GM12872 (cell line): Measurements from ENCODE around the gene REEP6.

ENCODE experiments used
- CTCF ChIP-seq: IDR thresholded peaks from 3 replicates; pipeline ENCODE4 v1.5.1; 2011; ENCODE audit warnings: low read depth, mild to moderate bottlenecking, low read length, moderate library complexity; ENCODE audit not compliant: insufficient read depth

REEP6 gene

GRCh38 chr19:1492474-1493006 lies 1.6 kb downstream of the REEP6 start:
- no peak for TF ChIP-seq CTCF

DNA sequence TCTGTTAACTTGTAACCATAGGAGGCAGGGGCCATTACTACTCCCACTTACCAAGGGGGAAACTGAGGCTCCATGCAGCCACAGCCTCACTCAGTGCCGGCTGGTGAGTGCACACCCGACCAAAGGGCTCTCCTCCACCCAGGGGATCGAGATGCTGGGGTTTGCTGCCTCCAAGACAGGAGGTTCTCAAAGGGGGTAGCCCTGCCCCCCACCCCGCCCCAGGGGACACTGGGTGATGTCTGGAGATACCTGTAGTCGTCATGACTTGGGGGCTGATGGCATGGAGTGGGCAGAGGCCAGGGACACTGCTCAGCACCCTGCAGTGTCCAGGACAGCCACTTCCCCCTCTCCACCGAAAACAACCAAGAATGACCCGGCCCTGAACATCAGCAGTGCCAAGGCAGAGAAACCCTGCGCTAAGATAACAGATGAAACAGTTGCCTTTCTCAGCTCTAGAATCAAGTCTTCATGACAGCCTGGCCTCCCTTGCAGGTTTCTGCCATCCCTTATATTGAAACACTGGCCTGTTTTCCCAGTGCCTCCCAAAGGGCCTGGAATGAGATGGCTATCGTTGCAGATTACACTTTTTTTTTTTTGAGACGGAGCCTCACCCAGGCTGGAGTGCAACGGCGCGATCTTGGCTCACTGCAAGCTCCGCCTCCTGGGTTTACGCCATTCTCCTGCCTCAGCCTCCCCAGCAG lies 3.3 kb downstream of the REEP6 start:
- no peak for TF ChIP-seq CTCF

DNA sequence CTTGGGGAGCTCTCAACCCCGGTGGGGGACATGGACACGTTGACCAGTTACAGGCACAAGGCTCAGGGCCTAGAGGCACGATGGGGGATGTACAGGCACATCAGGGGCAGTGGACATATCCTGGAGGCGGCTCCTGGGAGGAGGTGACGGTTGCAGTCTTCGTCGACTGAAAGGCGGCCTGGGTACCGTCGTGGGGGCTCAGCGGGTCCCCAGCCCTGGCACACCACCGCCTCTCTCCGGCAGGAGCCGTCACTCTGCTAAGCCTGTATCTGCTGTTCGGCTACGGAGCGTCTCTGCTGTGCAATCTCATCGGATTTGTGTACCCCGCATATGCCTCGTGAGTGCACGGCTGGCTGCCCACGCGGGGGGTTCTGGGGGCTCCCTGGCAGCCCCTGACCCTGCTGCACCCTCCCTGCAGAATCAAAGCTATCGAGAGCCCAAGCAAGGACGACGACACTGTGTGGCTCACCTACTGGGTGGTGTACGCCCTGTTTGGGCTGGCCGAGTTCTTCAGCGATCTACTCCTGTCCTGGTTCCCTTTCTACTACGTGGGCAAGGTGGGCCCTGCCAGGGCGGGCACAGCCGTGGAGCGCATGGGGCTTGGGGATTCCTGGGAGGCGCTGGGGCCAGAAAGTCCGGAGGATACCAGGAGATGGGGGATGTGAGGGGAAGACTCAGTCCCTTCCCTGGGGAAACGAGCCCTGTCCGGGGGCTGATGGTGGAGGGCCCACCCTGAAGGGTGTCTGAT lies 4.2 kb downstream of the REEP6 start:
- TF ChIP-seq CTCF: no peak

GRCh38 chr19:1495799-1496713 lies 5.1 kb downstream of the REEP6 start:
- no peak for TF ChIP-seq CTCF

DNA sequence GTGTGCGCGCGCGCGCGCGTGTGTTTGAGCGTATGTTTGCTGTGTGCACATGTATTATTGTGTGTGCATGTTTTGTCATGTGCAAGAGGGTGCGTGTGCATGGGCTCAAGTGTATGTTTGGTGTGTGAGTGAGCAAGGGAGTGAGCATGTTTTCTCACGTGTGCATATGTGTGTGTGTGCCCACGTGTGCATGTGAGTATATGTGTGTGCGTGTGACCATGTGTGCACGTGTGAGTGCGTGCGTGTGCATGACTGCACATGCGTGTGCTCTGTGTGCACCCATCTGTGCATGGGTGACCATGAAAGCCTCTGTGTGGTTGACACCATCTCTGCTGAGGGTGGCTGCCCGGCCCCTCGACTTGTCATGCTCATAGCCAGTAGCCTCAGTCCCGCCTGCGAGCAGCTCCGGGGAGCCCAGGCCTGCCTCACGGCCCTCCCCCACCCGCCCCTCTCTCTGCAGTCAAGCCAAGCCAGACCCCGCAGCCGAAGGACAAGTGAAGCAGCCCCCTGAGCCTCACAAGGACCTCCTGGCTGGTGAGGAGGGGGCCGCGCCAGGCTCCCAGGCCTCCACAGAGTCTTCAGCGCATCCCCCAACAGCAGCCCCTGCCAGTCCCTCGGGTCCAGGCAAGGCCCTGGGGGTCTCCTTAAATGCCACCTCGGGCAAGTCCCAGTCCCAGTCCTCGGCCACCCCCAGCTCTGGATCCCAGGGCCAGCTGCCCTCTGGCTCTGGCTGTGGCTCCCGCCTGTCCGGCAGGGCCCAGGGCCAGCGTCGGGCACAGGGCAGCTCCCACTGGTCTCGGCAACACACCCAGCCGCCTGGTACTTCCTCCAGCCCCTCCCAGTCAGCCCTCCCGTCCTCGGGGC lies 6.0 kb downstream of the REEP6 start:
- no peak for TF ChIP-seq CTCF

GRCh38 chr19:1497578-1498235 lies 6.7 kb downstream of the REEP6 start:
- TF ChIP-seq CTCF: no peak
